ENCODE results near the gene JARID2. TPM values are rescaled to one million over a fixed set of nuclear protein-coding genes. Genes with fewer than 3 reads are reported as not detected.

Gene JARID2
- total and polyA plus RNA-seq, 2 of the 8 experiments (the other 6 are each of a cell fraction or from before 2014, with no cell fraction given) = 60.1 to 239 TPM

DNA sequence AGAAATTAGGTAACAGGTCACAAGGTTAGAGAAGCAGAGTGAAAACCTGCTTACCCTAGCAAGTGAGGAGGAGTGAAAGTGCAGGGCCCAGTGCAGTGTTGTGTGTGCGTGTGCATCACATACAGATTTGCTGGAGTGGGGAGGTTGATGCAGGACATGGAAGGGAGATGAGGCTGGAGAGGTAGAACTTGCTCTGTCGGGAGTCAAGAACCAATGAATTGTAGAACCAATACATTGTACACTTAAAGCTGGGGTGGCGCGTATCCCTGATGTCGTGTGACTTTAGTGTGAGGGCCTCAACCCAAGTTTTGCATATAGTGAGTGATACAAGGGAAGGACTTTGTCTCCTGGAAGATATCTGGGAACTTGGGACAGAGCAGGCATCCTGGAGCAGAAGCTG lies 48.6 kb downstream of the JARID2 start:
- H3K4me2 ChIP-seq (ENCODE audit: insufficient read depth in 1 of 2, low read depth in 2 of 2, low read length in 2 of 2) = peak overlapping the region in 1 of 2 experiments; percentile 11; a peak in 1 of 4 replicates
- no peak overlapping the region for H2AK5ac ChIP-seq (ENCODE audit: low read depth, low read length)
- no peak overlapping the region for H2BK120ac ChIP-seq (replicated peaks; ENCODE audit: low read depth, low read length)
- no peak overlapping the region for H4K8ac ChIP-seq (ENCODE audit: extremely low read depth, insufficient read depth, low read length)
- CTCF ChIA-PET (ENCODE audit: partially characterized antibody) = interaction anchor here (0.9 kb wide), 1 partner anchor 96 kb away, joined by 3 read pairs; no protein-coding TSS in a partner anchor
- FAIRE-seq (no peak), DNase-seq (ENCODE audit: low read depth in 1 of 2, low spot score in 2 of 2) (no peak)
- H3K23ac ChIP-seq (ENCODE audit: insufficient read length) = no peak overlapping the region
- peaks cover 85 to 100% of the 10 kb centered on the region in 2 experiments for H3K79me2 ChIP-seq (ENCODE audit: control insufficient read depth in 1 of 2, insufficient read depth in 2 of 2, low read length in 2 of 2)
- H4K20me1 ChIP-seq (replicated peaks in 1 of 2; ENCODE audit: control insufficient read depth in 1 of 2, insufficient read depth in 2 of 2, low read length in 2 of 2) = peaks cover 53 to 62% of the 10 kb centered on the region in 2 experiments
- H3K27ac ChIP-seq (ENCODE audit: low read depth, low read length) = no peak overlapping the region
- no peaks in the 10 kb centered on the region for H3K27me3 ChIP-seq (replicated peaks in 1 of 4; ENCODE audit: control insufficient read depth in 3 of 4, extremely low read depth in 1 of 4, insufficient read depth in 3 of 4, low read length in 3 of 4)
- H3K9me3 ChIP-seq (ENCODE audit: insufficient read depth in 2 of 2, low read depth in 1 of 2, low read length in 1 of 2) = no peaks in the 10 kb centered on the region
- no peak overlapping the region for H3K9ac ChIP-seq (replicated peaks in 1 of 4; ENCODE audit: extremely low read depth in 1 of 4, low read depth in 3 of 4, low read length in 3 of 4)
- H4K91ac ChIP-seq (replicated peaks; ENCODE audit: insufficient read length, low read length) = no peak overlapping the region
- H3K23me2 ChIP-seq (ENCODE audit: low read depth, low read length) = peaks cover 4% of the 10 kb centered on the region
- H2BK15ac ChIP-seq (ENCODE audit: low read length) = no peak overlapping the region
- 98% methylated on average over 5 of the region's 5 CpGs; no CpG with 5 or more reads in 1 of the 2 experiments for WGBS, 2 experiments (ENCODE audit: extremely low coverage in 1 of 2, insufficient coverage in 1 of 2, insufficient read length in 1 of 2, insufficient replicate concordance in 2 of 2, low coverage in 1 of 2, low lambda C conversion rate in 2 of 2, missing lambda C conversion rate in 1 of 2)
- no peak overlapping the region for H3K56ac ChIP-seq (replicated peaks; ENCODE audit: insufficient read length, low read depth, low read length)
- H3K18ac ChIP-seq (ENCODE audit: extremely low read depth, low read length) = no peak overlapping the region
- peaks cover 0 to 4% (median 0%) of the 10 kb centered on the region in 4 experiments; a peak in 2 of 8 replicates for H3K36me3 ChIP-seq (ENCODE audit: control insufficient read depth in 2 of 4, insufficient read depth in 4 of 4, low read length in 3 of 4)
- H2AFZ ChIP-seq (ENCODE audit: low read length) = no peak overlapping the region
- no peak overlapping the region for H3K14ac ChIP-seq (ENCODE audit: insufficient read length)
- no peak overlapping the region for H2BK5ac ChIP-seq (ENCODE audit: low read depth, low read length)
- no peak overlapping the region for H2BK12ac ChIP-seq (ENCODE audit: low read depth, low read length)
- H3K79me1 ChIP-seq (ENCODE audit: low read depth, low read length) = 0 out of 2 replicates have a peak, but pooled peaks cover 5% of the 10 kb centered on the region
- no peak overlapping the region for H4K5ac ChIP-seq (ENCODE audit: insufficient read length, low read depth, low read length)
- H3K4me1 ChIP-seq (replicated peaks in 1 of 4; ENCODE audit: control insufficient read depth in 3 of 4, insufficient read depth in 4 of 4, low read length in 3 of 4) = peaks cover 1 to 23% (median 9%) of the 10 kb centered on the region in 4 experiments; a peak in 6 of 7 replicates
- POLR2A ChIA-PET (ENCODE audit: partially characterized antibody) = no interaction called here
- H3K4me3 ChIP-seq (ENCODE audit: extremely low read depth in 1 of 4, insufficient read depth in 2 of 4, low read depth in 3 of 4, low read length in 4 of 4) = no peak overlapping the region
- H2BK20ac ChIP-seq (ENCODE audit: low read length) = no peak overlapping the region
- no peak overlapping the region for H3K4ac ChIP-seq (replicated peaks; ENCODE audit: insufficient read length, low read depth, low read length)
- TF ChIP-seq JUN (IDR thresholded peaks at IDR 0.05; ENCODE audit: low read depth, low read length) (no peak), CHD2 (IDR thresholded peaks at IDR 0.05; ENCODE audit: low read length) (no peak), CBX8 (IDR thresholded peaks at IDR 0.05; ENCODE audit: borderline replicate concordance, low read depth, low read length) (no peak), SP4 (IDR thresholded peaks at IDR 0.05; ENCODE audit: low read length) (no peak), HDAC6 (IDR thresholded peaks at IDR 0.05; ENCODE audit: low read depth, low read length) (no peak), CHD1 (IDR thresholded peaks at IDR 0.05; ENCODE audit: low read depth, low read length) (no peak)
- TF ChIP-seq, protein P1, sequence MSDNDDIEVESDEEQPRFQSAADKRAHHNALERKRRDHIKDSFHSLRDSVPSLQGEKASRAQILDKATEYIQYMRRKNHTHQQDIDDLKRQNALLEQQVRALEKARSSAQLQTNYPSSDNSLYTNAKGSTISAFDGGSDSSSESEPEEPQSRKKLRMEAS (IDR thresholded peaks at IDR 0.05) = no peak
